CD1c-positive myeloid dendritic cell (primary cell): ENCODE data around the gene FLACC1.

ENCODE experiments used
- DNase-seq: peaks from one replicate; pipeline ENCODE4 v3.0.0-alpha.2; 2016; ENCODE audit errors: extremely low spot score

FLACC1 gene

GRCh38 chr2:201276511-201276910 is 80.6 kb downstream of the FLACC1 start:
- no peak for DNase-seq

GRCh38 chr2:201275990-201276389 is 81.2 kb downstream of the FLACC1 start:
- DNase-seq, result no peak

GRCh38 chr2:201275069-201275468 is 82.1 kb downstream of the FLACC1 start:
- no peak for DNase-seq

- no peak for DNase-seq
These were observed 83.7 kb downstream of the FLACC1 start for GRCh38 chr2:201273330-201273983.

GRCh38 chr2:201271917-201272316 is 85.2 kb downstream of the FLACC1 start:
- DNase-seq, result no peak

- no peak for DNase-seq
These were observed 86.7 kb downstream of the FLACC1 start for GRCh38 chr2:201270293-201271001.

GRCh38 chr2:201269764-201270163 is 87.4 kb downstream of the FLACC1 start:
- DNase-seq, result no peak

GRCh38 chr2:201267278-201268030 is 89.7 kb downstream of the FLACC1 start:
- no peak for DNase-seq

- no peak for DNase-seq
These were observed 90.5 kb downstream of the FLACC1 start for GRCh38 chr2:201266629-201267028.

- DNase-seq, result no peak
These were observed 92.5 kb downstream of the FLACC1 start for GRCh38 chr2:201264472-201265173.

GRCh38 chr2:201263779-201264178 is 93.4 kb downstream of the FLACC1 start:
- DNase-seq, result peak; percentile 67

GRCh38 chr2:201262718-201263117 is 94.4 kb downstream of the FLACC1 start:
- no peak for DNase-seq

- peak; percentile 38 for DNase-seq
These were observed 95.2 kb downstream of the FLACC1 start for GRCh38 chr2:201261906-201262305.

GRCh38 chr2:201261471-201261870 is 95.7 kb downstream of the FLACC1 start:
- no peak for DNase-seq

- DNase-seq, result peak; percentile 84
These were observed 96.8 kb downstream of the FLACC1 start, which contains the start of gene CASP8 for GRCh38 chr2:201260302-201260800. Gene CASP8 (plus strand): TSS chr2:201260536. CDS start chr2:201266487, 5,951 bp downstream.

GRCh38 chr2:201258666-201259615 is 98.2 kb downstream of the FLACC1 start:
- DNase-seq, result peak; percentile 51

GRCh38 chr2:201257956-201258665 is 99.0 kb downstream of the FLACC1 start:
- DNase-seq, result peak; percentile 85

- DNase-seq, result peak; percentile 78
These were observed 99.7 kb downstream of the FLACC1 start for GRCh38 chr2:201257381-201257955.

GRCh38 chr2:201256082-201256481 is 101.1 kb downstream of the FLACC1 start:
- no peak for DNase-seq
